Mesothelial cell of epicardium (in vitro differentiated cells): ENCODE measurements around the gene FTO. TPM values are rescaled to one million over a fixed set of nuclear protein-coding genes. Genes with fewer than 3 reads are reported as not detected.

Experiments used
- DNase-seq, 2 experiments: peaks; one replicate each; pipeline ENCODE4 v3.0.0; 2021; ENCODE audit warnings: low spot score in 2 of 2; ENCODE audit not compliant: unreplicated experiment in 2 of 2
- H3K27ac Mint-ChIP-seq: 2 replicates; pipeline ENCODE4 v1.8.0; 2021; ENCODE audit warnings: mixed read lengths
- H3K27me3 Mint-ChIP-seq: 2 replicates; pipeline ENCODE4 v1.8.0; 2021; ENCODE audit warnings: low read depth, mixed read lengths
- H3K36me3 Mint-ChIP-seq: 2 replicates; pipeline ENCODE4 v1.8.0; 2021; ENCODE audit warnings: mixed read lengths
- H3K4me1 Mint-ChIP-seq: 2 replicates; pipeline ENCODE4 v1.8.0; 2021; ENCODE audit warnings: mixed read lengths
- H3K4me3 Mint-ChIP-seq: 2 replicates; pipeline ENCODE4 v1.8.0; 2021; ENCODE audit warnings: mild to moderate bottlenecking, moderate library complexity, mixed read lengths
- H3K9me3 Mint-ChIP-seq: 2 replicates; pipeline ENCODE4 v1.8.0; 2021; ENCODE audit warnings: mixed read lengths
- CTCF ChIP-seq: fragments of 200-600 bp; sonication (generic); IDR thresholded peaks from one replicate; pipeline ENCODE4 v1.5.0; 2021; ENCODE audit warnings: antibody characterized with exemption; ENCODE audit not compliant: unreplicated experiment
- total RNA-seq: library from RNA; stranded (reverse); gene quantifications from 3 replicates; pipeline ENCODE4 v1.2.1, GENCODE V29; 2021

Gene FTO
- total RNA-seq, 1 donor from 2014 or later: 103 TPM

GRCh38 chr16:54060599-54061421, 356.9 kb downstream of the FTO start:
- no peaks in the 10 kb centered on the region for H3K27me3 Mint-ChIP-seq
- peak overlapping the region; percentile 53 for H3K27ac Mint-ChIP-seq
- TF ChIP-seq CTCF: no peak
- no peaks in the 10 kb centered on the region for H3K36me3 Mint-ChIP-seq
- no peak overlapping the region for H3K4me3 Mint-ChIP-seq
- no peaks in the 10 kb centered on the region for H3K9me3 Mint-ChIP-seq
- H3K4me1 Mint-ChIP-seq: peaks cover 65% of the 10 kb centered on the region
- no peak for DNase-seq

DNA sequence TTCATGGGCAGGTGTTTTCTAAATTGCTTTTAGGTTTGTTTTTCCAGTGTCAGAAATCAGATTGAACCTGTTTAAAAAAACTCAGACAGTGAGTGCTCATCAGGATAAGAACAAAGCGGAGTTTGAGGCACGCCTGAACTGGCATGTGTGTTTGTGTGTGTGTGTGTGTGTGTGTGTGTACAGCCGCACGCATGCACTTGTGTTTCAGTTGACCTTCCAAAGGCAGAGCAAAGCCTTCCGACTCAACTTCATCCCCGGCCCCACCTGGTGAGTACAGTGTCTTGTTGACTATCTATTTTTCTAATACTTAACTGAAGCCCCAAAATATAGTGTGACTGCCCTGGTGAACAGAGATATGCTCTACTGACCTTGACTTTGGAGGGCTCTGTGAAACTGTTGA, 357.5 kb downstream of the FTO start:
- Mint-ChIP-seq H3K27me3 (no peaks in the 10 kb centered on the region), H3K4me1 (peaks cover 60% of the 10 kb centered on the region), H3K36me3 (no peaks in the 10 kb centered on the region), H3K27ac (peak overlapping the region; percentile 53), H3K9me3 (no peaks in the 10 kb centered on the region), H3K4me3 (no peak overlapping the region)
- TF ChIP-seq CTCF: no peak
- DNase-seq: no peak

DNA sequence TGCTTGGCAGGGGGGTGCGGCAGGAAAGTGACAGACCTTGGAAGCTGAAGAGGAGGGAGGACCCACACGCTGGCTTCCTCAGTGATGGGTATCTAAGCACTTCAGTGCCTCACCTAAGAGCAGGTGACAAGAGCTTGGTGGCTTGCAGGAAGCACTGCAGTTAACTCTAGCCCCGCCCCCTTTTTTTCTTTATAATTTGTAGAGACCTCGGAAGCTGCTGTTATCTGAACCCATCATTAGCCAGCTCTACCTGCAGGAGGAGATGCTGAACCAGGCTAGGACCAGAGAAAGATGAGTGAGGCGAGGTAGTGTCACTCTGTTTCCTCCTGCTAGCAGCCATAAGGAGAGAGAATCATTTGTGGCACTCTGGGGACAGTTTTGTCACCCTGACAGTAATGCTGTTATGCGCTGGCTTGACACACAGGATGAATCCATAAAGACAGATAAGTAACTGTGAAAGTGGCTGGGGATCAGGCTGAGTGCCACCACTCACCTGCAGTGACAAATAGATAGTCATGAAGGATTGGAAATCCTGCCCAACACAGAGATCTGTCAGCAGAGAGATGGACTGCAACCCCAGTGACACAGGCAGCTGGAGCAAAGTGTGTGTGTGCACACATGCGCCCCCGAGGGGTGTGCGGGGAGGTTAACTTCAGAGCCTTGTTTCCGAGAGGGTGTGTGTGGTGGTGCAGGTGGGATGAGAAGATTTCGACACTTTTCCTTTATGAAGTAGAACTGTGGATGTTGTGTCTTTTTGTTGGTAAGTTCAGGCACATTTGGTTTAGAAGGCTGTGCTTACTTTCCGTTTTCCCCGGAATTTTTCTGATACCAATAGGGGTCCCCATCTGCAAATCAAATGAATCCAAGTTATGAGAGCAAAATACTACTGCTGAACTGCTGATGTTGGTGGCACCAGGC, 358.7 kb downstream of the FTO start:
- peaks cover 64% of the 10 kb centered on the region for H3K4me1 Mint-ChIP-seq
- H3K36me3 Mint-ChIP-seq: no peaks in the 10 kb centered on the region
- H3K27me3 Mint-ChIP-seq: no peaks in the 10 kb centered on the region
- peak; percentile 8 for TF ChIP-seq CTCF
- peak overlapping the region; percentile 39 for H3K27ac Mint-ChIP-seq
- no peak overlapping the region for H3K4me3 Mint-ChIP-seq
- H3K9me3 Mint-ChIP-seq: no peaks in the 10 kb centered on the region
- no peak for DNase-seq

- Mint-ChIP-seq H3K36me3 (no peaks in the 10 kb centered on the region), H3K27ac (peak overlapping the region; percentile 10), H3K27me3 (no peaks in the 10 kb centered on the region), H3K9me3 (no peaks in the 10 kb centered on the region), H3K4me1 (peaks cover 67% of the 10 kb centered on the region), H3K4me3 (no peak overlapping the region)
- no peak for TF ChIP-seq CTCF
- DNase-seq: no peak
Measured at GRCh38 chr16:54063279-54063773, 359.4 kb downstream of the FTO start.

DNA sequence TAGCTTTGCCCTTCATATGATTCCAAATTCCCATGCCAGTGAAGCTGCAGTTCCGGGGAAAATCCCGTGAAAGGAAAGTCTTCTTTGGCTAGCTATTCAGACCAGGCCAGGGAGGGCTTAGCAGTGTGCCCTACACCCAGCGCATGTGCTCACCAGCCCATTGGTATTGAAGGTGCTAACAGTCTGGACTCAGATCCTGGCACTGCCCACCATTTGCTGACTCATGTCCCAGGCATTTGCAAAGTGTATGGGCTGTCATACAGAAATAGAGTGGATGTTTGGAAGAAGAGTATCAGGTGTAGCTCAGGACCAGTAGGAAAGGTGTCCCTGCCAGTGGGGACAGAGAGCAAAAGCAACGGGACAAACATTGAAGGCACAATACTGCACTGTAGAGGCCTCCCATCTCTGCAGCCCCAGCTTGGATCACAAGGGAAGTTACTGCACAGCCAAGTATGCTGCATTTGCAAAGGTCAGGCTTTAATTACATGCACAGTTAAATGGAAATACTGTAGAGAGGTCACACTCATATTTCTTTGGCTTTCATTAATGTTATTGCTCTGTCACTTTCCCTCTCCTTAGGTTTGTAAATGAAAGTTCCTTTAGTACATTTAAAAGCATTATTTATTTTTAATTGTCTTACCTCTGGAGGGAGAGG, 362.6 kb downstream of the FTO start:
- DNase-seq: no peak
- peaks cover 39% of the 10 kb centered on the region for H3K4me1 Mint-ChIP-seq
- H3K9me3 Mint-ChIP-seq: no peaks in the 10 kb centered on the region

More for the DNA sequence above, 362.6 kb downstream of the FTO start:
- Mint-ChIP-seq H3K27me3 (no peaks in the 10 kb centered on the region), H3K36me3 (peaks cover 6% of the 10 kb centered on the region), H3K4me3 (no peak overlapping the region), H3K27ac (no peak overlapping the region)
- no peak for TF ChIP-seq CTCF
